ENCODE measurements around the gene NUAK1.

- TF ChIP-seq CTCF (IDR thresholded peaks at IDR 0.05; ENCODE audit: low read depth, low read length) (no peak), EZH2phosphoT487 (IDR thresholded peaks at IDR 0.05; ENCODE audit: low read depth) (no peak)
These were observed 2.2 kb upstream of the NUAK1 start for GRCh38 chr12:106141003-106141402.

All from OCI-LY3 (cell line).